HepG2 (cell line): ENCODE results near the gene ALB. TPM values are rescaled to one million over a fixed set of nuclear protein-coding genes. Genes with fewer than 3 reads are reported as not detected.

Experiments
- CCDC6 ChIP-seq: sonication (generic); formaldehyde crosslinking; IDR thresholded peaks from 2 replicates; pipeline ENCODE4 v1.8.1; 2022; ENCODE audit warnings: mild to moderate bottlenecking, missing genetic modification reagents, moderate library complexity
- EHMT2 ChIP-seq: fragments of 200-600 bp; sonication (generic); IDR thresholded peaks from 2 replicates; pipeline ENCODE4 v1.7.0; 2017; ENCODE audit warnings: antibody characterized with exemption, low read depth, low read length, borderline replicate concordance
- EZH2 ChIP-seq: conservative IDR thresholded peaks from 2 replicates; pipeline ENCODE4 v1.6.1; 2012; ENCODE audit warnings: mild to moderate bottlenecking, low read depth, low read length, moderate library complexity
- FOXA1 ChIP-seq, 2 experiments: fragments of 450-650 bp in 1 of 2; sonication (generic) in 1 of 2; formaldehyde crosslinking in 1 of 2; IDR thresholded peaks; 2 replicates each; pipeline versions ENCODE4 v1.4.0 to v1.6.1; 2016 to 2020; ENCODE audit warnings: missing genetic modification reagents in 1 of 2
- HDAC2 ChIP-seq: sonication (generic); formaldehyde crosslinking; IDR thresholded peaks from 2 replicates; pipeline ENCODE4 v1.4.0; 2020; ENCODE audit warnings: missing genetic modification reagents
- HNF1A ChIP-seq, 2 experiments: sonication (generic) in 1 of 2; formaldehyde crosslinking in 1 of 2; IDR thresholded peaks; 2 replicates each; pipeline versions ENCODE4 v1.4.0 to v1.6.1; 2016 to 2020; ENCODE audit warnings: borderline replicate concordance in 1 of 2, low read depth in 1 of 2, mild to moderate bottlenecking in 1 of 2, missing genetic modification reagents in 1 of 2
- IRF2 ChIP-seq: IDR thresholded peaks from 2 replicates; pipeline ENCODE4 v1.6.1; 2018; ENCODE audit warnings: missing genetic modification reagents, missing compliant biosample characterization
- NFE2L2 ChIP-seq: fragments of 150-350 bp; IDR thresholded peaks from 2 replicates; pipeline ENCODE4 v1.6.1; 2014; ENCODE audit warnings: low read length
- PLSCR1 ChIP-seq: sonication (generic); formaldehyde crosslinking; IDR thresholded peaks from 2 replicates; pipeline ENCODE4 v1.5.0; 2020; ENCODE audit warnings: missing genetic modification reagents, mild to moderate bottlenecking, borderline replicate concordance
- POLR2AphosphoS5 ChIP-seq: IDR thresholded peaks from 2 replicates; pipeline ENCODE4 v1.6.1; 2012; ENCODE audit warnings: low read depth, low read length
- RBM39 ChIP-seq: fragments of 200-400 bp; formaldehyde crosslinking; IDR thresholded peaks from one replicate; pipeline ENCODE4 v1.6.1; 2018; ENCODE audit warnings: antibody characterized with exemption, mild to moderate bottlenecking, low read depth, low read length; ENCODE audit not compliant: poor library complexity, severe bottlenecking
- SOX13 ChIP-seq, 3 experiments: fragments of 450-650 bp in 1 of 3; sonication (generic) in 1 of 3; formaldehyde crosslinking in 1 of 3; IDR thresholded peaks in 2 of 3; conservative IDR thresholded peaks in 1 of 3; 2 replicates each; pipeline versions ENCODE4 v1.5.0 to v1.6.1; 2016 to 2020; ENCODE audit warnings: antibody characterized with exemption in 1 of 3, mild to moderate bottlenecking in 1 of 3, missing compliant biosample characterization in 1 of 3, missing genetic modification reagents in 1 of 3, moderate library complexity in 1 of 3
- SP4 ChIP-seq: sonication (generic); formaldehyde crosslinking; IDR thresholded peaks from 2 replicates; pipeline ENCODE4 v1.8.1; 2023; ENCODE audit warnings: mild to moderate bottlenecking, missing genetic modification reagents
- WIZ ChIP-seq: sonication (generic); formaldehyde crosslinking; IDR thresholded peaks from 2 replicates; pipeline ENCODE4 v1.5.1; 2020; ENCODE audit warnings: mild to moderate bottlenecking, missing genetic modification reagents
- ZBTB10 ChIP-seq: sonication (generic); formaldehyde crosslinking; IDR thresholded peaks from 2 replicates; pipeline ENCODE4 v1.4.0; 2020; ENCODE audit warnings: missing genetic modification reagents, borderline replicate concordance
- ZMYM2 ChIP-seq: sonication (generic); formaldehyde crosslinking; IDR thresholded peaks from 2 replicates; pipeline ENCODE4 v1.8.0; 2022; ENCODE audit warnings: mild to moderate bottlenecking, missing genetic modification reagents
- ZNF136 ChIP-seq: sonication (generic); formaldehyde crosslinking; IDR thresholded peaks from 2 replicates; pipeline ENCODE4 v1.8.1; 2022; ENCODE audit warnings: low read depth, mild to moderate bottlenecking, moderate library complexity, missing genetic modification reagents
- ZNF160 ChIP-seq: sonication (generic); formaldehyde crosslinking; IDR thresholded peaks from 2 replicates; pipeline ENCODE4 v1.8.0; 2022; ENCODE audit warnings: mild to moderate bottlenecking, inconsistent platforms, missing genetic modification reagents
- ZNF746 ChIP-seq: sonication (generic); formaldehyde crosslinking; IDR thresholded peaks from 2 replicates; pipeline ENCODE4 v1.8.0; 2022; ENCODE audit warnings: mild to moderate bottlenecking, missing genetic modification reagents
- ZNF790 ChIP-seq: sonication (generic); formaldehyde crosslinking; IDR thresholded peaks from 2 replicates; pipeline ENCODE4 v1.8.0; 2022; ENCODE audit warnings: missing genetic modification reagents, mild to moderate bottlenecking, borderline replicate concordance
- polyA plus RNA-seq, 8 experiments: library from polyadenylated mRNA; depleted of rRNA in 3 of 8; stranded (reverse) in 7 of 8; unstranded in 1 of 8; fragments of >200 nt; fragmentation: Illumina TruSeq in 4 of 8; extraction: Trizol in 4 of 8; gene quantifications; 2 replicates each; pipeline versions ENCODE4 v1.2.1 to v1.2.3, GENCODE V29; 2011 to 2016; ENCODE audit warnings: low read depth in 4 of 8, missing spikeins in 1 of 8, mixed read lengths in 1 of 8; ENCODE audit not compliant: insufficient read depth in 1 of 8
- total RNA-seq, 5 experiments: library from RNA; depleted of rRNA; stranded (reverse); fragments of >200 nt; fragmentation: Illumina TruSeq; extraction: Trizol; gene quantifications; 2 replicates each; pipeline ENCODE4 v1.2.3, GENCODE V29; 2016; ENCODE audit warnings: low read depth in 1 of 5

Gene ALB
- total and polyA plus RNA-seq, 2 of the 13 experiments (the other 11 are each of a cell fraction or from before 2014, with no cell fraction given): 22,259 to 22,625 TPM

- TF ChIP-seq ZMYM2 (CRISPR knock-in tag) (no peak), SOX13 (IDR thresholded peaks at IDR 0.05) (no peak), SOX13 (CRISPR knock-in tag; conservative IDR thresholded peaks at IDR 0.05 in 1 of 2, IDR thresholded peaks at IDR 0.05 in 1 of 2) (no peak), ZNF790 (no peak), IRF2 (no peak), PLSCR1 (CRISPR knock-in tag) (no peak), SP4 (no peak), WIZ (CRISPR knock-in tag) (no peak), POLR2AphosphoS5 (peak; percentile 72), ZNF136 (CRISPR knock-in tag) (no peak), CCDC6 (CRISPR knock-in tag) (no peak), HNF1A (IDR thresholded peaks at IDR 0.05; ENCODE audit: low read depth) (no peak), HNF1A (CRISPR knock-in tag; IDR thresholded peaks at IDR 0.05; ENCODE audit: borderline replicate concordance) (no peak), FOXA1 (IDR thresholded peaks at IDR 0.05) (no peak), FOXA1 (CRISPR knock-in tag; IDR thresholded peaks at IDR 0.05) (no peak), ZNF746 (no peak), EHMT2 (no peak), ZBTB10 (CRISPR knock-in tag) (no peak), EZH2 (no peak), NFE2L2 (peak; percentile 47; the same call in 1 of the 2 replicates), HDAC2 (CRISPR knock-in tag) (no peak), ZNF160 (0 out of 2 replicates have a peak, but pooled peaks have one; percentile 47), RBM39 (no peak)
Measured at GRCh38 chr4:73450398-73451004, 46.4 kb downstream of the ALB start (continued).
